ENCODE measurements around the gene RBBP7.

- TF ChIP-seq POLR2AphosphoS5 (IDR thresholded peaks at IDR 0.05) (no peak), CTCF (IDR thresholded peaks at IDR 0.05) (no peak), POLR2A (IDR thresholded peaks at IDR 0.05) (no peak)
These were observed 6.5 kb upstream of the RBBP7 start for GRCh38 chrX:16876696-16877095.
